HG03342 (cell line): ENCODE results near the gene ARPC4.
A peak's percentile ranks its signal among the peaks of the same experiment; 100 is the strongest.

Source experiments
- ATAC-seq: cut with Tn5 transposase; IDR thresholded peaks from one replicate; pipeline ENCODE4 v1.9.1; 2021; ENCODE audit warnings: mild to moderate bottlenecking, moderate library complexity; ENCODE audit not compliant: unreplicated experiment

The ARPC4 gene

GRCh38 chr3:9787714-9788113 is 5.2 kb upstream of the ARPC4 start:
- no peak for ATAC-seq

GRCh38 chr3:9791127-9791526 is 1.8 kb upstream of the ARPC4 start:
- ATAC-seq, result no peak

- ATAC-seq, result no peak
Observed at GRCh38 chr3:9791790-9792404, 985 bp upstream of the ARPC4 start.

GRCh38 chr3:9793161-9793781 is 389 bp downstream of the ARPC4 start:
- ATAC-seq, result no peak

- no peak for ATAC-seq
Observed at GRCh38 chr3:9794400-9794799, 1.5 kb downstream of the ARPC4 start.

GRCh38 chr3:9795207-9795606 is 2.3 kb downstream of the ARPC4 start:
- ATAC-seq, result no peak

- ATAC-seq, result no peak
Observed at GRCh38 chr3:9797196-9797945, 4.5 kb downstream of the ARPC4 start.

- no peak for ATAC-seq
Observed at GRCh38 chr3:9800529-9800928, 7.6 kb downstream of the ARPC4 start.

GRCh38 chr3:9803494-9803893 is 10.6 kb downstream of the ARPC4 start:
- no peak for ATAC-seq

- no peak for ATAC-seq
Observed at GRCh38 chr3:9804996-9805395, 12.1 kb downstream of the ARPC4 start.

- ATAC-seq, result no peak
Observed at GRCh38 chr3:9806137-9806536, 13.3 kb downstream of the ARPC4 start.

GRCh38 chr3:9806688-9807589 is 14.1 kb downstream of the ARPC4 start:
- no peak for ATAC-seq

GRCh38 chr3:9807981-9808344 is 15.1 kb downstream of the ARPC4 start:
- no peak for ATAC-seq

- peak; percentile 52 for ATAC-seq
Observed at GRCh38 chr3:9808345-9809037, 15.6 kb downstream of the ARPC4 start.

GRCh38 chr3:9809239-9809614 is 16.3 kb downstream of the ARPC4 start:
- no peak for ATAC-seq

- ATAC-seq, result peak; percentile 42
Observed at GRCh38 chr3:9809615-9810432, 16.9 kb downstream of the ARPC4 start, which contains the start of gene TTLL3. TSS of gene TTLL3 (plus strand) at chr3:9810262. CDS start at chr3:9810662, 400 bp downstream.

- no peak for ATAC-seq
Observed at GRCh38 chr3:9810433-9810770, 17.5 kb downstream of the ARPC4 start.

GRCh38 chr3:9810846-9811245 is 18.0 kb downstream of the ARPC4 start:
- no peak for ATAC-seq

GRCh38 chr3:9812870-9813483 is 20.1 kb downstream of the ARPC4 start:
- no peak for ATAC-seq
